ENCODE measurements around the gene PBXIP1.

- TF ChIP-seq, protein P1, sequence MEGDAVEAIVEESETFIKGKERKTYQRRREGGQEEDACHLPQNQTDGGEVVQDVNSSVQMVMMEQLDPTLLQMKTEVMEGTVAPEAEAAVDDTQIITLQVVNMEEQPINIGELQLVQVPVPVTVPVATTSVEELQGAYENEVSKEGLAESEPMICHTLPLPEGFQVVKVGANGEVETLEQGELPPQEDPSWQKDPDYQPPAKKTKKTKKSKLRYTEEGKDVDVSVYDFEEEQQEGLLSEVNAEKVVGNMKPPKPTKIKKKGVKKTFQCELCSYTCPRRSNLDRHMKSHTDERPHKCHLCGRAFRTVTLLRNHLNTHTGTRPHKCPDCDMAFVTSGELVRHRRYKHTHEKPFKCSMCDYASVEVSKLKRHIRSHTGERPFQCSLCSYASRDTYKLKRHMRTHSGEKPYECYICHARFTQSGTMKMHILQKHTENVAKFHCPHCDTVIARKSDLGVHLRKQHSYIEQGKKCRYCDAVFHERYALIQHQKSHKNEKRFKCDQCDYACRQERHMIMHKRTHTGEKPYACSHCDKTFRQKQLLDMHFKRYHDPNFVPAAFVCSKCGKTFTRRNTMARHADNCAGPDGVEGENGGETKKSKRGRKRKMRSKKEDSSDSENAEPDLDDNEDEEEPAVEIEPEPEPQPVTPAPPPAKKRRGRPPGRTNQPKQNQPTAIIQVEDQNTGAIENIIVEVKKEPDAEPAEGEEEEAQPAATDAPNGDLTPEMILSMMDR (IDR thresholded peaks at IDR 0.05) = no peak
- no peak for TF ChIP-seq POLR2A (IDR thresholded peaks at IDR 0.05)
Observed at GRCh38 chr1:154989195-154989860, 33.4 kb upstream of the PBXIP1 start.
